A549 (cell line): ENCODE data around the gene QSOX1. TPM values are rescaled to one million over a fixed set of nuclear protein-coding genes. Genes with fewer than 3 reads are reported as not detected.

Experiments
- ATAC-seq, 2 experiments: fragments of 200-7000 bp in 1 of 2; fragments of >200 bp in 1 of 2; cut with Nextera tagmentation in 1 of 2; cut with Tn5 transposase in 1 of 2; 3 replicates each; pipeline versions ENCODE4 v1.8.0 to v1.9.1; 2018 to 2020; ENCODE audit warnings: mild to moderate bottlenecking in 1 of 2, moderate library complexity in 1 of 2
- CTCF ChIA-PET: fragments of 300-600 bp; sonication (Branson Sonifier 250); formaldehyde crosslinking; extraction: SDS; loops from one replicate; lab custom pipeline; 2021; ENCODE audit warnings: antibody characterized with exemption, inconsistent platforms; lab: Yijun Ruan, JAX
- POLR2A ChIA-PET: fragments of 350-600 bp; formaldehyde crosslinking; extraction: SDS; loops from one replicate; lab custom pipeline; 2021; ENCODE audit warnings: antibody characterized with exemption, inconsistent platforms; lab: Yijun Ruan, JAX
- DNase-seq, 2 experiments: peaks; one replicate each; pipeline versions ENCODE4 v3.0.0 to v3.0.0-alpha.2; 2011 to 2016; ENCODE audit warnings: low read depth in 1 of 2, low spot score in 1 of 2
- FAIRE-seq: peaks from 2 replicates; lab custom pipeline; 2011; peaks lifted over from hg19 to GRCh38; lab: Jason Lieb, UNC
- H3K27ac ChIP-seq, 2 experiments: fragments of >200 bp; sonication (Bioruptor Twin); formaldehyde crosslinking; 3 replicates each; pipeline ENCODE4 v1.5.1; 2016 to 2017
- H3K4me1 ChIP-seq: fragments of >200 bp; sonication (Bioruptor Twin); formaldehyde crosslinking; 3 replicates; pipeline ENCODE4 v1.6.1; 2016
- H3K4me2 ChIP-seq: fragments of >200 bp; sonication (Bioruptor Twin); formaldehyde crosslinking; 3 replicates; pipeline ENCODE4 v1.6.1; 2016
- H3K4me3 ChIP-seq: fragments of >200 bp; sonication (Bioruptor Twin); formaldehyde crosslinking; 3 replicates; pipeline ENCODE4 v1.5.1; 2016
- H3K9me3 ChIP-seq: fragments of >200 bp; sonication (Bioruptor Twin); formaldehyde crosslinking; 3 replicates; pipeline ENCODE4 v1.6.1; 2016
- BHLHE40 ChIP-seq: IDR thresholded peaks from 2 replicates; pipeline ENCODE4 v1.6.1; 2012; ENCODE audit warnings: low read depth, low read length, inconsistent platforms
- CBX8 ChIP-seq: fragments of 200-600 bp; sonication (generic); IDR thresholded peaks from 2 replicates; pipeline ENCODE4 v1.6.1; 2016
- CEBPB ChIP-seq, 2 experiments: fragments of >200 bp in 1 of 2; sonication (Bioruptor Twin) in 1 of 2; formaldehyde crosslinking in 1 of 2; IDR thresholded peaks; 2 replicates each; pipeline ENCODE4 v1.6.1; 2012 to 2016
- EHMT2 ChIP-seq: fragments of 200-600 bp; sonication (generic); IDR thresholded peaks from 2 replicates; pipeline ENCODE4 v1.6.1; 2016; ENCODE audit warnings: antibody characterized with exemption, low read depth, mild to moderate bottlenecking, moderate library complexity
- FOSB ChIP-seq: fragments of 250-450 bp; sonication (Bioruptor Pico); IDR thresholded peaks from 2 replicates; pipeline ENCODE4 v1.5.0; 2020; ENCODE audit warnings: mild to moderate bottlenecking, moderate library complexity
- FOSL2 ChIP-seq, 2 experiments: fragments of 450-650 bp in 1 of 2; fragments of >200 bp in 1 of 2; sonication (Bioruptor Twin) in 1 of 2; formaldehyde crosslinking; IDR thresholded peaks; 2 replicates each; pipeline versions ENCODE4 v1.5.0 to v1.6.1; 2016 to 2020; ENCODE audit warnings: mild to moderate bottlenecking in 1 of 2, moderate library complexity in 1 of 2
- FOXS1 ChIP-seq: fragments of 250-450 bp; sonication (Bioruptor Pico); IDR thresholded peaks from 2 replicates; pipeline ENCODE4 v1.5.0; 2020; ENCODE audit warnings: mild to moderate bottlenecking, moderate library complexity
- HMGXB4 ChIP-seq: fragments of 250-450 bp; sonication (Bioruptor Pico); IDR thresholded peaks from 2 replicates; pipeline ENCODE4 v1.5.0; 2021; ENCODE audit warnings: mild to moderate bottlenecking, moderate library complexity, borderline replicate concordance
- JUN ChIP-seq, 2 experiments: fragments of >200 bp; sonication (Bioruptor Twin); formaldehyde crosslinking; IDR thresholded peaks; 2 replicates in 1 of 2; 3 replicates in 1 of 2; pipeline ENCODE4 v1.6.1; 2016 to 2017
- JUNB ChIP-seq: fragments of >200 bp; sonication (Bioruptor Twin); formaldehyde crosslinking; IDR thresholded peaks from 2 replicates; pipeline ENCODE4 v1.6.1; 2016
- KDM1A ChIP-seq: fragments of 200-600 bp; sonication (generic); IDR thresholded peaks from 2 replicates; pipeline ENCODE4 v1.6.1; 2016; ENCODE audit warnings: low read depth, mild to moderate bottlenecking
- KDM5A ChIP-seq: fragments of 200-600 bp; sonication (generic); IDR thresholded peaks from 2 replicates; pipeline ENCODE4 v1.6.1; 2016; ENCODE audit warnings: antibody characterized with exemption, mild to moderate bottlenecking
- MAX ChIP-seq: IDR thresholded peaks from 2 replicates; pipeline ENCODE4 v1.6.1; 2012
- MAZ ChIP-seq: fragments of 150-350 bp; IDR thresholded peaks from 2 replicates; pipeline ENCODE4 v1.6.1; 2014; ENCODE audit warnings: antibody characterized with exemption, low read depth, low read length, borderline replicate concordance
- NFE2L2 ChIP-seq: fragments of 150-350 bp; conservative IDR thresholded peaks from 2 replicates; pipeline ENCODE4 v1.6.1; 2014; ENCODE audit warnings: low read length
- PHF8 ChIP-seq: fragments of 200-600 bp; sonication (generic); IDR thresholded peaks from 2 replicates; pipeline ENCODE4 v1.6.1; 2016; ENCODE audit warnings: low read depth, mild to moderate bottlenecking, antibody characterized with exemption, moderate library complexity, borderline replicate concordance
- RAD21 ChIP-seq, 2 experiments: fragments of >200 bp in 1 of 2; sonication (Bioruptor Twin) in 1 of 2; formaldehyde crosslinking in 1 of 2; IDR thresholded peaks in 1 of 2; conservative IDR thresholded peaks in 1 of 2; 2 replicates in 1 of 2; 3 replicates in 1 of 2; pipeline ENCODE4 v1.6.1; 2012 to 2018; ENCODE audit warnings: inconsistent platforms in 1 of 2
- RARB ChIP-seq: fragments of 250-450 bp; sonication (Bioruptor Pico); IDR thresholded peaks from 2 replicates; pipeline ENCODE4 v1.8.0; 2021; ENCODE audit warnings: mild to moderate bottlenecking, moderate library complexity
- TFCP2L1 ChIP-seq: fragments of 250-450 bp; sonication (Bioruptor Pico); IDR thresholded peaks from 2 replicates; pipeline ENCODE4 v1.5.0; 2021; ENCODE audit warnings: mild to moderate bottlenecking
- ZC3H11A ChIP-seq: fragments of 450-650 bp; IDR thresholded peaks from 2 replicates; pipeline ENCODE4 v1.6.1; 2014; ENCODE audit warnings: antibody characterized with exemption, mild to moderate bottlenecking
- ZNF302 ChIP-seq: fragments of 250-450 bp; sonication (Bioruptor Pico); IDR thresholded peaks from 2 replicates; pipeline ENCODE4 v1.9.0; 2021; ENCODE audit warnings: inconsistent platforms, mild to moderate bottlenecking, moderate library complexity
- ZSCAN20 ChIP-seq: fragments of 250-450 bp; sonication (Bioruptor Pico); IDR thresholded peaks from 2 replicates; pipeline ENCODE4 v1.8.0; 2022; ENCODE audit warnings: mild to moderate bottlenecking, moderate library complexity
- WGBS: methylation state at CpG from one replicate; pipeline ENCODE4 v1.1.6; 2017; ENCODE audit errors: missing lambda C conversion rate; 5-methylcytosine and 5-hydroxymethylcytosine counted together
- polyA plus RNA-seq, 4 experiments: library from polyadenylated mRNA; depleted of rRNA in 3 of 4; stranded (reverse); fragments of >200 nt; fragmentation: RNase III in 1 of 4; extraction: RNeasy Plus Mini Kit Qiagen cat#74134 plus additional on column Dnase treatment in 1 of 4; gene quantifications; 2 replicates in 3 of 4; 3 replicates in 1 of 4; pipeline ENCODE4 v1.2.3, GENCODE V29; 2011 to 2017
- TF ChIP-seq, protein P1 (sequence below): fragments of 250-450 bp; sonication (Bioruptor Pico); IDR thresholded peaks from 2 replicates; pipeline ENCODE4 v1.5.0; 2020; ENCODE audit warnings: low read depth, mild to moderate bottlenecking, moderate library complexity
- TF ChIP-seq, protein P2 (sequence below): fragments of 150-350 bp; IDR thresholded peaks from 2 replicates; pipeline ENCODE4 v1.6.1; 2014; ENCODE audit warnings: low read depth, mild to moderate bottlenecking, low read length
- TF ChIP-seq, protein P3 (sequence below): fragments of >200 bp; sonication (Bioruptor Twin); formaldehyde crosslinking; IDR thresholded peaks from 2 replicates; pipeline ENCODE4 v1.6.1; 2016

QSOX1 gene
- polyA plus RNA-seq, 2 of the 4 experiments (the other 2 are of a cell fraction) = 43.8 to 60.2 TPM

- Histone ChIP-seq H3K9me3 (no peaks in the 10 kb centered on the region), H3K4me2 (peak overlapping the region; percentile 41), H3K4me1 (peaks cover 15% of the 10 kb centered on the region), H3K4me3 (no peak overlapping the region), H3K27ac (peak overlapping the region; percentile 43 to 67; a peak in 5 of 6 replicates)
- ChIA-PET CTCF (no interaction called here), POLR2A (no interaction called here)
- 33% methylated on average over 2 of the region's 2 CpGs for WGBS
- FAIRE-seq = no peak
- peak; percentile 72 to 77 for ATAC-seq
- peak; percentile 35 to 50 for DNase-seq
- TF ChIP-seq FOSL2 (IDR thresholded peaks at IDR 0.05) = no peak
- TF ChIP-seq FOSL2 (CRISPR knock-in tag; IDR thresholded peaks at IDR 0.05) = peak; percentile 19
- TF ChIP-seq ZNF302 (CRISPR knock-in tag) = no peak
- no peak for TF ChIP-seq ZC3H11A
- TF ChIP-seq MAZ = no peak
- no peak for TF ChIP-seq EHMT2
- 0 out of 2 replicates have a peak, but pooled peaks have one; percentile 22 for TF ChIP-seq JUNB
- TF ChIP-seq, protein P1, sequence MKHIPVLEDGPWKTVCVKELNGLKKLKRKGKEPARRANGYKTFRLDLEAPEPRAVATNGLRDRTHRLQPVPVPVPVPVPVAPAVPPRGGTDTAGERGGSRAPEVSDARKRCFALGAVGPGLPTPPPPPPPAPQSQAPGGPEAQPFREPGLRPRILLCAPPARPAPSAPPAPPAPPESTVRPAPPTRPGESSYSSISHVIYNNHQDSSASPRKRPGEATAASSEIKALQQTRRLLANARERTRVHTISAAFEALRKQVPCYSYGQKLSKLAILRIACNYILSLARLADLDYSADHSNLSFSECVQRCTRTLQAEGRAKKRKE (CRISPR knock-in tag) = no peak
- TF ChIP-seq TFCP2L1 = no peak
- TF ChIP-seq, protein P2, sequence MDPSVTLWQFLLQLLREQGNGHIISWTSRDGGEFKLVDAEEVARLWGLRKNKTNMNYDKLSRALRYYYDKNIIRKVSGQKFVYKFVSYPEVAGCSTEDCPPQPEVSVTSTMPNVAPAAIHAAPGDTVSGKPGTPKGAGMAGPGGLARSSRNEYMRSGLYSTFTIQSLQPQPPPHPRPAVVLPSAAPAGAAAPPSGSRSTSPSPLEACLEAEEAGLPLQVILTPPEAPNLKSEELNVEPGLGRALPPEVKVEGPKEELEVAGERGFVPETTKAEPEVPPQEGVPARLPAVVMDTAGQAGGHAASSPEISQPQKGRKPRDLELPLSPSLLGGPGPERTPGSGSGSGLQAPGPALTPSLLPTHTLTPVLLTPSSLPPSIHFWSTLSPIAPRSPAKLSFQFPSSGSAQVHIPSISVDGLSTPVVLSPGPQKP = no peak
- no peak for TF ChIP-seq NFE2L2
- no peak for TF ChIP-seq RAD21 (conservative IDR thresholded peaks at IDR 0.05 in 1 of 2, IDR thresholded peaks at IDR 0.05 in 1 of 2)
These were observed 36.9 kb upstream of the QSOX1 start for GRCh38 chr1:180117764-180118116.

DNA sequence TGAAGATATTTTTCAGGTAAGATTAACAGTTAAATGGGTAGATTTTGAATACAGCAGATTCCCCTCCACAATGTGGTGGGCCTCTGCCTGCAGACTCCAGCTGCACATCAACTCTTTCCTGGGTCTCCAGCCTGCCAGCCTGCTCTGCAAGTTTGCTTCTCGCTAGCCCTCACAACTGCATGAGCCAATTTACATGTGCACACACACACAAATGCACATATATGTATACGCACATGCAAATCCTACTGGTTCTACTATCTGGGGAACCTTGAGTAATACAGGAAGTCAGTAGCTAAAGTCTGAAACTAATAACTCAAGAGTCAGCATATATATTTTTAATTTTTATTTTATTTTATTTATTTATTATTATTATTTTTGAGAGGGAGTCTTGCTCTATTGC is 34.8 kb upstream of the QSOX1 start:
- DNase-seq = no peak
- CTCF ChIA-PET = no interaction called here
- no peaks in the 10 kb centered on the region for H3K9me3 ChIP-seq
- no peak overlapping the region for H3K4me2 ChIP-seq
- FAIRE-seq = no peak
- no peak overlapping the region for H3K27ac ChIP-seq
- peaks cover 26% of the 10 kb centered on the region for H3K4me1 ChIP-seq
- POLR2A ChIA-PET = interaction anchor here (0.6 kb wide), 1 partner anchor 40 kb away, joined by 3 read pairs; no protein-coding TSS in a partner anchor
- H3K4me3 ChIP-seq = no peak overlapping the region
- no peak for TF ChIP-seq JUNB
- no peak for ATAC-seq
- 98% methylated on average over 2 of the region's 2 CpGs for WGBS

GRCh38 chr1:180123463-180123936 is 31.2 kb upstream of the QSOX1 start:
- H3K4me1 ChIP-seq = peaks cover 11% of the 10 kb centered on the region
- peak overlapping the region; percentile 55 to 66; a peak in 5 of 6 replicates for H3K27ac ChIP-seq
- H3K9me3 ChIP-seq = no peaks in the 10 kb centered on the region
- H3K4me3 ChIP-seq = no peak overlapping the region
- FAIRE-seq (no peak), ATAC-seq (peak; percentile 24 to 58; a peak in 4 of 6 replicates), DNase-seq (peak in 1 of 2 experiments; percentile 63)
- POLR2A ChIA-PET = interaction anchor here (1.2 kb wide), 1 partner anchor 31 kb away, joined by 4 read pairs; the partner anchor contains the start of gene QSOX1
- CTCF ChIA-PET = interaction anchor here (1.1 to 1.6 kb wide), 2 partner anchors 14 to 36 kb away, joined by 3 to 4 read pairs; no protein-coding TSS in a partner anchor
- whole genome bisulfite sequencing = 47% methylated on average over 4 of the region's 4 CpGs
- H3K4me2 ChIP-seq = peak overlapping the region; percentile 45
- TF ChIP-seq JUN (IDR thresholded peaks at IDR 0.05) (0 out of 5 replicates have a peak, but pooled peaks of 1 of the 2 experiments have one; percentile 33), CEBPB (IDR thresholded peaks at IDR 0.05) (peak; percentile 57 to 82; a peak in 3 of 4 replicates), FOSL2 (IDR thresholded peaks at IDR 0.05) (no peak), FOSL2 (CRISPR knock-in tag; IDR thresholded peaks at IDR 0.05) (peak; percentile 65), KDM1A (no peak)
- TF ChIP-seq, protein P2 = no peak
- TF ChIP-seq, protein P3, sequence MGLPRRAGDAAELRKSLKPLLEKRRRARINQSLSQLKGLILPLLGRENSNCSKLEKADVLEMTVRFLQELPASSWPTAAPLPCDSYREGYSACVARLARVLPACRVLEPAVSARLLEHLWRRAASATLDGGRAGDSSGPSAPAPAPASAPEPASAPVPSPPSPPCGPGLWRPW = 0 out of 2 replicates have a peak, but pooled peaks have one; percentile 41

GRCh38 chr1:180130651-180131050 is 24.0 kb upstream of the QSOX1 start:
- ATAC-seq (no peak), FAIRE-seq (no peak), DNase-seq (no peak)
- H3K4me3 ChIP-seq = no peak overlapping the region
- H3K27ac ChIP-seq = no peak overlapping the region
- WGBS = 76% methylated on average over 2 of the region's 2 CpGs
- ChIA-PET CTCF (no interaction called here), POLR2A (no interaction called here)
- no peaks in the 10 kb centered on the region for H3K9me3 ChIP-seq
- no peaks in the 10 kb centered on the region for H3K4me1 ChIP-seq
- no peak overlapping the region for H3K4me2 ChIP-seq
- TF ChIP-seq PHF8 = no peak
- no peak for TF ChIP-seq ZSCAN20 (CRISPR knock-in tag)
- no peak for TF ChIP-seq MAX
- no peak for TF ChIP-seq FOXS1 (CRISPR knock-in tag)
- TF ChIP-seq FOSB (CRISPR knock-in tag) = no peak
- no peak for TF ChIP-seq EHMT2
- no peak for TF ChIP-seq CBX8
- no peak for TF ChIP-seq RARB (CRISPR knock-in tag)
- no peak for TF ChIP-seq RAD21 (conservative IDR thresholded peaks at IDR 0.05 in 1 of 2, IDR thresholded peaks at IDR 0.05 in 1 of 2)
- TF ChIP-seq HMGXB4 (CRISPR knock-in tag) = no peak
- no peak for TF ChIP-seq BHLHE40
- no peak for TF ChIP-seq KDM1A
- TF ChIP-seq KDM5A = no peak
